ENCODE results near the gene SCAMP2. TPM values are rescaled to one million over a fixed set of nuclear protein-coding genes. Genes with fewer than 3 reads are reported as not detected.

Gene SCAMP2
- polyA plus RNA-seq, 3 donors: 124 to 158 (median 124) TPM

DNA sequence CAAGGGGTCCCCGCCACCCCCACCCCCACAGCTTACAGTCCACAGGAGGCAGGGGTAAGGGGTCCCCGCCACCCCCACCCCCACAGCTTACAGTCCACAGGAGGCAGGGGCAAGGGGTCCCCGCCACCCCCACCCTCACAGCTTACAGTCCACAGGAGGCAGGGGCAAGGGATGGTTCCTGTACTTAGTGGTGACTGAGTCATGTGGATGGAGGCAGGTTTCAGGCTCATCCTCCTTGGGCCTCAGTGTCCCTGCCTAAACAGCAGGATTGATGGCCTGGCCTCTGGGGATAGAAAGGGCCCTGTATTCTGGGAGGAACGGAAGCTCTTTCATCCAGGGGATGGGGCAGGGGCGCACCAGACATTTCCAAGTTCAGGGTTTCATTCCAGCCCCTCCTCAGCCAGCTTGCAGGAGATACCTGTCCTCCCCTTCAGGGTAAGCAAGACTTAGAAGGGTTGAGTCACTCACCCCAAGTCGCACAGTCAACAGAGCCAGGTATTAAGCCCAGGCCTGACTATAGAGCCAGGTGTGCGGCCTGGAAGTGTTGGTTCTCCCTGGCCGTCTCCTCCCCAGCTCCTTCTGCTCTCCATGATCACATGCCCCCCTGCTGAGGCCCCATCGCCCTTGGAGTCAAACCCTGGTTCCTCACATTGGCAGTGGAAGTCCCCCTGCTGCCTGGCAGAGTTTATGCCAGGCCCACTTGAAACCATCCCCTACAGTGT lies 78.8 kb downstream of the SCAMP2 start:
- WGBS (ENCODE audit: insufficient coverage): 40% methylated on average over 1 of the region's 9 CpGs
- H3K4me1 ChIP-seq (ENCODE audit: control insufficient read depth in 1 of 2, insufficient read depth in 2 of 2, low read length in 2 of 2): peaks cover 68 to 88% of the 10 kb centered on the region in 2 donors
- no peak overlapping the region for H2AFZ ChIP-seq (ENCODE audit: insufficient read depth, low read depth, low read length, poor library complexity, severe bottlenecking)
- peaks cover 99% of the 10 kb centered on the region for H3K79me2 ChIP-seq (ENCODE audit: insufficient read depth, low read length)
- no peak overlapping the region for H3K4me2 ChIP-seq (replicated peaks; ENCODE audit: extremely low read depth, low read length, poor library complexity, severe bottlenecking)
- peaks cover 76% of the 10 kb centered on the region for H4K20me1 ChIP-seq (ENCODE audit: insufficient read depth, low read length)
- peaks cover 77% of the 10 kb centered on the region for H3K4me1 Mint-ChIP-seq
- H3K9ac ChIP-seq (ENCODE audit: insufficient read depth, low read length, poor library complexity, severe bottlenecking): no peak overlapping the region
- intact Hi-C loops (cut with micrococcal nuclease): no loop called here
- peaks cover 53 to 75% of the 10 kb centered on the region in 2 donors for H3K36me3 Mint-ChIP-seq
- H3K9me3 Mint-ChIP-seq: no peaks in the 10 kb centered on the region
- peaks cover 0 to 1% (median 0%) of the 10 kb centered on the region in 3 donors for H3K27me3 Mint-ChIP-seq (ENCODE audit: low read depth in 3 of 3)
- peak overlapping the region; percentile 10 to 97 for H3K27ac ChIP-seq (ENCODE audit: low read depth in 1 of 2, low read length in 2 of 2)
- no peaks in the 10 kb centered on the region for H3K27me3 ChIP-seq (ENCODE audit: control insufficient read depth in 2 of 2, insufficient read depth in 2 of 2, low read length in 2 of 2)
- TF ChIP-seq CTCF (IDR thresholded peaks at IDR 0.05): no peak
- DNase-seq: no peak
- no peak overlapping the region for H3K4me3 ChIP-seq (replicated peaks in 1 of 3; ENCODE audit: low read depth in 2 of 3, low read length in 3 of 3)
- H3K27ac Mint-ChIP-seq: peak overlapping the region; percentile 31 to 87 (median 82)
- H3K36me3 ChIP-seq (replicated peaks in 1 of 2; ENCODE audit: control insufficient read depth in 1 of 2, insufficient read depth in 2 of 2, low read length in 2 of 2): peaks cover 32 to 66% of the 10 kb centered on the region in 2 donors
- H3K9me3 ChIP-seq (replicated peaks in 1 of 2; ENCODE audit: control insufficient read depth in 1 of 2, insufficient read depth in 1 of 2, low read length in 2 of 2): no peaks in the 10 kb centered on the region
- H3K4me3 Mint-ChIP-seq: no peak overlapping the region

Small RNA genes within 50 kb of the gene (small RNA-seq; reads per million reads assigned to genes)
- gene CPLX3 (ENCODE audit: insufficient read length, low read depth) (not detected), gene MIR6882 (ENCODE audit: insufficient read length, low read depth) (not detected)

Other genes with a start within 250 kb of the SCAMP2 start
- 10 to 100 TPM; 10.0 to 14.9 (median 10.5) TPM for gene EDC3, start 177.3 kb downstream of the SCAMP2 start, polyA plus RNA-seq
- gene CYP1A1, start 147.8 kb downstream of the SCAMP2 start, polyA plus RNA-seq: under 1 TPM in 1 of 3 donors, not detected in 2; 0.16 TPM
- gene CYP1A2, start 124.5 kb downstream of the SCAMP2 start, polyA plus RNA-seq: not detected
- gene CSK, start 91.3 kb downstream of the SCAMP2 start, polyA plus RNA-seq: 100 to 1,000 TPM in 2 of 3 donors, 10 to 100 TPM in 1; 79.0 to 426 (median 106) TPM
- under 1 TPM in 1 of 3 donors, not detected in 2; 0.08 TPM for gene LMAN1L, start 60.5 kb downstream of the SCAMP2 start, polyA plus RNA-seq
- under 1 TPM in 1 of 3 donors, not detected in 2; 0.12 TPM for gene CPLX3, start 46.7 kb downstream of the SCAMP2 start, polyA plus RNA-seq
- gene ULK3, start 30.2 kb downstream of the SCAMP2 start, polyA plus RNA-seq: 10 to 100 TPM in 2 of 3 donors, 1 to 10 TPM in 1; 9.4 to 58.7 (median 16.0) TPM
- 10 to 100 TPM; 19.2 to 19.9 (median 19.7) TPM for gene MPI, start 16.7 kb upstream of the SCAMP2 start, polyA plus RNA-seq
- 10 to 100 TPM; 11.7 to 53.9 (median 17.1) TPM for gene FAM219B, start 33.5 kb upstream of the SCAMP2 start, polyA plus RNA-seq
- gene COX5A, start 64.7 kb upstream of the SCAMP2 start, polyA plus RNA-seq: 100 to 1,000 TPM; 127 to 498 (median 434) TPM
- 1 to 10 TPM; 1.7 to 6.7 (median 6.5) TPM for gene RPP25, start 83.4 kb upstream of the SCAMP2 start, polyA plus RNA-seq
- gene SCAMP5, start 122.2 kb upstream of the SCAMP2 start, polyA plus RNA-seq: under 1 TPM in 2 of 3 donors, not detected in 1; 0.08 to 0.32 TPM
- gene PPCDC, start 150.2 kb upstream of the SCAMP2 start, polyA plus RNA-seq: 10 to 100 TPM; 14.2 to 33.7 (median 18.7) TPM

Data from CD14-positive monocyte (primary cell).